Measurements from ENCODE around the gene MTX1.
A peak's percentile ranks its signal among the peaks of the same experiment; 100 is the strongest.

Gene MTX1

DNA sequence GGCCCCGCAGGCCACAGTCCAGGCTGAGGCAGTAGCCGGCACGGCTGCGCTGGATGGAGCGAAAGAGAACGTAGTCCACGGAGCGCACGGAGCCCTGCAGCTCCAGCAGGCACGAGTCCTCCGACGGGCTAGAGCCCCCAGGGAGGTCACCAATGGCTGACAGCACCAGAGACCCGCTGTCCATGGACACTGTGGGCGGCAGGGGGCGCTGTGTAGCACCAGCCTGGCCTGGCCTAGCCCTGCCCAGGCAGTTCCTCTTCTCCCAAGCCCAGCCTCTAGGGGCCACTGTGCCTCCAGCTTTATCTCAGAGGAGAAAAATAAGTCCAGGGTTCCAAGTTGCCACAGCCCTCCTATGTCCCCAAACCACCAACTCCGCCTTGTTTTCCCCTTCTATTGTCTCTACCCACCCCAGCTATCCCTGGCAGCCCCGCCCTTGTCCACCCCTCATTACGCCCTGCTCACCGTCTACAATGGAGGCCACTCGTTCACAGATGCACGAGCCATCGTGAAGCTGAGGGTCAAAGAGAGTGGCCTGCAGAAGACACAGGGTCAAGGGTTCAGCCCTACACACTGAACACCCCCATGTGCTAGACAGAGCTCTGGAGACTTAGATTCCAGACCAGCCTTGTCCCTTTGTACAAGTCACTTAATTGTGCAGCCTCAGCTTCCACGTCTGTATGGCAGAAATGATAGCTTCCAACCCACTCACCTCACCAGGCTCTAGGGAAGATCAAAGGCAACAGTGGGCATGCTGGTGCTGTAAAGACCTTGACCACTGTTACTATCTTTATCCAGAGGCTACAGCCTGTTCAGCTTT is 42.3 kb downstream of the MTX1 start:
- no peak for TF ChIP-seq PAX5 (IDR thresholded peaks at IDR 0.05; ENCODE audit: insufficient read depth, low read length, severe bottlenecking)
- peak; percentile 96 for TF ChIP-seq SPI1 (IDR thresholded peaks at IDR 0.05; ENCODE audit: low read depth, low read length)
- TF ChIP-seq POU2F2 (IDR thresholded peaks at IDR 0.05; ENCODE audit: low read depth, low read length) = peak; percentile 48; the same call in 1 of the 2 replicates
- peak; percentile 98 for DNase-seq (ENCODE audit: insufficient read length, low spot score)
- FAIRE-seq = peak; percentile 94

DNA sequence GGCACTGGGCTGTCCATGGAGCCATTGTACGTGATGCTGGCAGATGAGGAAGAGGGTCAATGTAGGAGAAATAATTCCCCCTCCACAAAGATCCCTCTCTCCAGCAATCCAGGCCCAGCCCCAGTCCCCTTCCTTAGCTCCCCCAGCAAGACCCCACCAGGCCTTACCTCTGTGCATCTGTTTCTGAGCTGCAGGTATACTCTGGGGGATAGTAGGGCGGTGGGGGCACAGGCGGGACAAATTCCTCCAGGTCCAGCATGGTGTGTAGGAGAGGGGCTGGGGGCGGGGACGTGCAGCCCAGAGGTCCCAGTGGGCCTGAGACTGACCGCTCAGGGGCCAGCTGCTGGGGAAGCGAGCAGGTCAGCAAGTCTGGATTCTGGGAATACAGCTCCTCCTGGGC is 43.1 kb downstream of the MTX1 start:
- TF ChIP-seq TAF1 (IDR thresholded peaks at IDR 0.05; ENCODE audit: low read depth, low read length) (no peak), POU2F2 (IDR thresholded peaks at IDR 0.05; ENCODE audit: low read depth, low read length) (no peak), PAX5 (IDR thresholded peaks at IDR 0.05; ENCODE audit: insufficient read depth, low read length, severe bottlenecking) (no peak), SPI1 (IDR thresholded peaks at IDR 0.05; ENCODE audit: low read depth, low read length) (no peak), POLR2AphosphoS5 (IDR thresholded peaks at IDR 0.05; ENCODE audit: low read depth, low read length) (no peak), POLR2A (IDR thresholded peaks at IDR 0.05; ENCODE audit: low read depth, low read length) (no peak)
- DNase-seq (ENCODE audit: insufficient read length, low spot score) (no peak), FAIRE-seq (no peak)

- DNase-seq (ENCODE audit: insufficient read length, low spot score) = no peak
- no peak for FAIRE-seq
- no peak for TF ChIP-seq PAX5 (IDR thresholded peaks at IDR 0.05; ENCODE audit: insufficient read depth, low read length, severe bottlenecking)
- no peak for TF ChIP-seq POLR2A (IDR thresholded peaks at IDR 0.05; ENCODE audit: low read depth, low read length)
- TF ChIP-seq POLR2AphosphoS5 (IDR thresholded peaks at IDR 0.05; ENCODE audit: low read depth, low read length) = no peak
- no peak for TF ChIP-seq TAF1 (IDR thresholded peaks at IDR 0.05; ENCODE audit: low read depth, low read length)
- TF ChIP-seq POU2F2 (IDR thresholded peaks at IDR 0.05; ENCODE audit: low read depth, low read length) = no peak
- TF ChIP-seq SPI1 (IDR thresholded peaks at IDR 0.05; ENCODE audit: low read depth, low read length) = no peak
These were observed 44.7 kb downstream of the MTX1 start for GRCh38 chr1:155253208-155253607.

DNA sequence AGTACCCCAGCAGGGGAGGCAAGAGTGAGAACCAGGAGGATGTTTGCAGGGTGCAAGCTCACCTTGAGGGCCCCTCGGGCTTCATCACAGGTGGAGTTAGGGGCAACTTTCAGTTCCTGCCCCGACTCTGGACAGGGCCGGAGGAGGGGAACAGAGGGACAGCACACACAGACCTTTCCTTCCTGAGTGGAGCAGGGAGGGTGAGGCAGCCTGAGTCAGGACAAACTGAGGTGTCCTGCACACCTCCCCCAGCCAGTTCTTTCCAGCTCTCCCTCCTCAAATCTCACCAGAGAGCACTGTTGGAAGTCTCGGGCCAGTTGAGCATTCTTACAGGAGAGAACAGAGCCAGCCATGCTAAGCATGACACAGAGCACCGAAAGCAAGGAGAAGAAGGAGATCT is 45.3 kb downstream of the MTX1 start:
- FAIRE-seq (peak; percentile 40), DNase-seq (ENCODE audit: insufficient read length, low spot score) (no peak)
- TF ChIP-seq SPI1 (IDR thresholded peaks at IDR 0.05; ENCODE audit: low read depth, low read length) (peak; percentile 21; the same call in 1 of the 2 replicates), TAF1 (IDR thresholded peaks at IDR 0.05; ENCODE audit: low read depth, low read length) (no peak)

DNA sequence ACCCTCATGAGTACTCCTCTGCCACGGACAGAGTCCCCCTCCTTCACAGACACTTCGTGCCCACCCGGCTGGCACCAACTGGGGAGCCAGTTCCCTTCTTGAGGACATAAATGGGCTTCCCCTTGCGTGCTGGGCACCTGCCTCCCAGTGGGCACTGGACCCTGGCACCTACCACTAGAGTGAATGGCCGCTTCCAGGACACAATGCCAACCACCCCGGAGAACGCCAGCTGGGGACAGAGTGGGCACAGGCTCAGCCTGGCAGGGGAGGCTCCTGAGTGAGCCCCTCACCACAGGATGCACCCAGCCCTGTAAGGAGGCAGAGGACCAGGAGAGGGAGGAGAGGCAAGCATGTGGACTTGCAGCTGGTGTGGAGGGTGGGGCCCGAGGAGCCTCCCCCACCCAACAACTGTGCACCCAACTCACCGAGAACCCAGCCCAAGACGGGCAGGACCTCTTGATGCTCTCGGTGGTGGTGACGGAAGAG is 45.8 kb downstream of the MTX1 start:
- DNase-seq (ENCODE audit: insufficient read length, low spot score) = no peak
- FAIRE-seq = no peak
- TF ChIP-seq POU2F2 (IDR thresholded peaks at IDR 0.05; ENCODE audit: low read depth, low read length) = no peak
- no peak for TF ChIP-seq PAX5 (IDR thresholded peaks at IDR 0.05; ENCODE audit: insufficient read depth, low read length, severe bottlenecking)
- TF ChIP-seq SPI1 (IDR thresholded peaks at IDR 0.05; ENCODE audit: low read depth, low read length) = no peak
- no peak for TF ChIP-seq TAF1 (IDR thresholded peaks at IDR 0.05; ENCODE audit: low read depth, low read length)
- TF ChIP-seq POLR2AphosphoS5 (IDR thresholded peaks at IDR 0.05; ENCODE audit: low read depth, low read length) = no peak

- no peak for DNase-seq (ENCODE audit: insufficient read length, low spot score)
- TF ChIP-seq SPI1 (IDR thresholded peaks at IDR 0.05; ENCODE audit: low read depth, low read length) (no peak), TAF1 (IDR thresholded peaks at IDR 0.05; ENCODE audit: low read depth, low read length) (no peak), POLR2AphosphoS5 (IDR thresholded peaks at IDR 0.05; ENCODE audit: low read depth, low read length) (no peak), PAX5 (IDR thresholded peaks at IDR 0.05; ENCODE audit: insufficient read depth, low read length, severe bottlenecking) (no peak), POU2F2 (IDR thresholded peaks at IDR 0.05; ENCODE audit: low read depth, low read length) (no peak), POLR2A (IDR thresholded peaks at IDR 0.05; ENCODE audit: low read depth, low read length) (no peak)
These were observed 46.3 kb downstream of the MTX1 start for GRCh38 chr1:155254714-155255242.

GRCh38 chr1:155255243-155256007 is 46.9 kb downstream of the MTX1 start, which contains the start of gene ENTREP3:
TSS of gene ENTREP3 (minus strand) at chr1:155255483. CDS start at chr1:155254877, 606 bp downstream.
- FAIRE-seq = peak; percentile 94
- TF ChIP-seq POLR2AphosphoS5 (IDR thresholded peaks at IDR 0.05; ENCODE audit: low read depth, low read length) (peak; percentile 48; the same call in 1 of the 2 replicates), PAX5 (IDR thresholded peaks at IDR 0.05; ENCODE audit: insufficient read depth, low read length, severe bottlenecking) (no peak), POLR2A (IDR thresholded peaks at IDR 0.05; ENCODE audit: low read depth, low read length) (peak; percentile 39; the same call in 1 of the 2 replicates), TAF1 (IDR thresholded peaks at IDR 0.05; ENCODE audit: low read depth, low read length) (0 out of 2 replicates have a peak, but pooled peaks have one; percentile 32)
- DNase-seq (ENCODE audit: insufficient read length, low spot score) = peak; percentile 94

More at GRCh38 chr1:155254714-155255242, 46.3 kb downstream of the MTX1 start:
- no peak for FAIRE-seq

DNA sequence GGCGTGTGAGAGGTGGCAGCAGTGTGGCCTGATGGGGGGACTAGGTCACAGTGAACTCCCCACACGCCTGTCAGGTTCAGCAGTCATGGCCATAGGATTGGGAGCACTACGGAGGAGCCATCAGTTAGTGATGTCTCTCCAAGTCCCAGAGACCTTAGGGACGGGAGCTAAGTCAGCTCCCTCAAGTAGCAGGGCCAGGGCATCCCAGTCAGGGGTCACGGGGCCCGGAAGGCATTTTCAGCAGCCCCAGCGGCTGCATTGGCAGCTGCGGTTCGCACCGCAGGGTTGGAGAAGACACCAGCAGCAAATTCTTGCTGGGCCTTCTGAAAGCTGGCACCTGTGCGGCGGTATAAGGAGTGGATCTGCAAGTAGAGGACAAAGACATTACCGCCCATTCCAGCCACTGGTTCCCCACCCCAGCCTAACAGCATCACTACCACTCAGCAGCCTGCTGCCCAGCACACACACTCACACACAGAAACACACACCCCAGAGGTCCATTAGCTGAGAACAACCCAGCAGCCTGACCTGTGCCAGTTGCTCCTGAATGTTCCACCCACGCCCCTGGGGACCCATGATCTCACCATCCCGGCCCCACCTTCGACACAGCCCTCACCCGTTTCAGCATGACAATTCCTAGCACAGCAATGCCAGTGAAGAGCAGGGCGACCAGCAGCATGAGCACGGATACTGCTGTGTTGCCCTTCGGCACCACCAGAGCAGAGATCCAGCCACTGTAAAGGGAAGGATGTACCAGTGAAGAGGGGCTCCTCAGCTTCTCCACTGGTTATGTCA is 47.8 kb downstream of the MTX1 start:
- TF ChIP-seq SPI1 (IDR thresholded peaks at IDR 0.05; ENCODE audit: low read depth, low read length) (no peak), POLR2A (IDR thresholded peaks at IDR 0.05; ENCODE audit: low read depth, low read length) (0 out of 2 replicates have a peak, but pooled peaks have one; percentile 53), PAX5 (IDR thresholded peaks at IDR 0.05; ENCODE audit: insufficient read depth, low read length, severe bottlenecking) (no peak)
- DNase-seq (ENCODE audit: insufficient read length, low spot score) (no peak), FAIRE-seq (no peak)

- TF ChIP-seq TAF1 (IDR thresholded peaks at IDR 0.05; ENCODE audit: low read depth, low read length) = no peak
- no peak for FAIRE-seq
- no peak for DNase-seq (ENCODE audit: insufficient read length, low spot score)
These were observed 51.8 kb downstream of the MTX1 start for GRCh38 chr1:155260276-155260675.
